ENCODE data around the gene NFILZ.
A peak's percentile ranks its signal among the peaks of the same experiment; 100 is the strongest.
"Not testable (repeated sequence)": the region's sequence is repeated elsewhere in the genome, so short reads cannot be mapped to it uniquely, and the experiment has no call there.

Gene NFILZ

DNA sequence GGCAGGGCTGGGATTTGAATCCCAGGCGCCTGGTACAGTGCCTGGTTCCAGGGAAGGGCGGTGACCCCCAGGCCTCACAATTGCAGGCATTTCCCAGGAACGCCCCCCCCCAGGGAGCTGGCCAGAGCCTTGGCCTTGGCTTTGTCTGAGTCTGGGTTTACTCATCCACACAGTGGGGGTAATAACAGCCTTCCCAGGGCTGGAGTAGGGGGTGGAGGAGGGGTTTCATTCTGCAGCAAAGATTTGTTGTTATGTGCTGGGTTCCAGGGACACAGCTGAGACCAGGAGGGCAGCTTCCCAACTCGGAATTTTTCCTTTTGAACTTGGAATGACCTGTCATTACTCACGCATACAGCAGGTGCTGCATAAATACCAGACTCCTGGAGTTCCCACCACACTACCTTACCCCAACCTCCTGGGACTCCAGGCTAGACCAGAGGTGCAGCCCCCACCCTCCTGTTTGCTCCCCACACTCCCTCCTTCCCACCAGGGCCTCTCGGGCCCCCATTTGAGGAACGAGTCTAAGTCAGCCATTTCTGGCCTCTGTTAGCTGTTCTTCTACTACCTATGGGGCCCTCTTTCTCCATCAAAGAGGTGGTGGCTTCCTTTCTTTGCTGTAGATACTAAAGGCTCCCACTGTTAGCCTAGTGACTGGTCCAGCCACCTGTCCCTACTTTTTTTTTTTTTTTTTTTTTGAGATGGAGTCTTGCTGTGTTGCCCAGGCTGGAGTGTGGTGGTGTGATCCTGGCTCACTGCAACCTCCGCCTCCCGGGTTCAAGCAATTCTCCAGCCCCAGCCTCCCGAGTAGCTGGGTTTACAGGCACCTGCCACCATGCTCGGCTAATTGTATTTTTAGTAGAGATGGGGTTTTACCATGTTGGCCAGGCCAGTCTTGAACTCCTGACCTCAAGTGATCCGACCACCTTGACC lies 18.3 kb upstream of the NFILZ start:
- DNase-seq: peak; percentile 72

DNA sequence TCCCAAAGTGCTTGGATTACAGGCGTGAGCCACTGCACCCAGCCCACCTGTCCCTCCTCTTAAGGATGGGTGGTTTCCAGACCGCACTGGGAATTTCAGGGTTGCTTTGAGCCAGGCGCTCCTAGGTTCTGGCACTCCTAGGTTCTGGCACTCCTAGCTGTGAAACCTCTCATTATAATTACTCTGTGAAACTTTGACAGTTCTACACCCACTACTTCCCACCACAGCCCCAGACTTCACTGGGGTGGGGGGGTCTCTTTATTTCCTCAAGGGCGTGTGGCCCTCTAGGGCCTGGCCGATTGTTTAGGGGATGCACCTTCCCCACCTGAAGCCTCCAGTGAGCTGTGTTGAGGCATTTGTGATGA lies 17.6 kb upstream of the NFILZ start:
- DNase-seq: no peak

DNA sequence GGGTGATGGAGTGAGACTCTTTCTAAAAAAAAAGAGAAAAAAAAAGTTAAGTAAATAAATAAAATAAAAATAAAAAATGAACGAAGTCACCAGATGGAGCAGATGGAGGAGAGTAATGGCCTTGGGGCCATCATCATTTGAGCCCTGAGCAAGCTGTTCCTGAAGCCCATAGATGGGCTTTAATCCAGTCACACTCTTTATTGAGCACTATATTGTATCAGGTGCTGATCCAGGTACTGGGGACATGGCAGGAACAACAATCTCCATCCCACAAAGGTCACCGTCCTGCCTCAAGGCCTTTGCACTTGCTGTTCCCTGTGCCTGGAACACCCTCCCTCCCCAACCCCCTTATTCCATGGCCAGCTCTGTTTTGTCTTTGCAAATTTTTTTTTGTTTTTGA lies 16.0 kb upstream of the NFILZ start:
- DNase-seq: no peak

GRCh38 chr19:8615024-8615423 lies 15.4 kb upstream of the NFILZ start:
- DNase-seq: no peak

DNA sequence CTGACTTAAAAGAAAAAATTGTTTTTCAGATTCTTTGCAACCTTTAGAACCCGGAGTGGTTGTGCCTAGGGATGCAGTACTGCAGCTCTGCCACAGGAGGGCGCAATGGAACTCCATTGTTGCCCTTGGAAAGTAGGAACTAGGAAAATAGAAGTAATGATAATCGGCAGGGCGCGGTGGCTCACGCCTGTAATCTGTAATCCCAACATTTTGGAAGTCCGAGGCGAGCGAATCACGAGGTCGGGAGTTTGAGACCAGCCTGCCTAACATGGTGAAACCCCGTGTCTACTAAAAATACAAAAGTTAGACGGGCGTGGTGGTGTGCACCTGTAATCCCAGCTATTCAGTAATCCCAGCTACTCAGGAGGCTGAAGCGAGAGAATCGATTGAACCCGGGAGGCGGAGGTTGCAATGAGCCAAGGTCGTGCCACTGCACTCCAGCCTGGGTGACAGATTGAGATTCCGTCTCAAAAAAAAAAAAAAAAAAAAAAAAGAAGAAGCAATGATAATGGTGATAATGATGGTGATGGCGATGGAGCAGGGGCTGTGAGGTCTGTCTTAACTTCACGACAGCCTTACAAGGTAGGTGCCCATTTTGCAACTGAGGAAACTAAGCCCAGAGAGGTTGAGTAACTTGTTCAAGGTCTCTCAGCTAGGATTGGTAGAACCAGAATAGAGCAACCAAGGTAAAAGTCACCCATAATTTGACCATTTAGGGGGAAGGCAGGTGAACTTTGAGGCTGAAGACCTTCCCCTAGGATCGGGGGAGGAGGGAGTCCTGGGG lies 14.4 kb upstream of the NFILZ start:
- DNase-seq: no peak

GRCh38 chr19:8616861-8617260 lies 13.6 kb upstream of the NFILZ start:
- DNase-seq: no peak

DNA sequence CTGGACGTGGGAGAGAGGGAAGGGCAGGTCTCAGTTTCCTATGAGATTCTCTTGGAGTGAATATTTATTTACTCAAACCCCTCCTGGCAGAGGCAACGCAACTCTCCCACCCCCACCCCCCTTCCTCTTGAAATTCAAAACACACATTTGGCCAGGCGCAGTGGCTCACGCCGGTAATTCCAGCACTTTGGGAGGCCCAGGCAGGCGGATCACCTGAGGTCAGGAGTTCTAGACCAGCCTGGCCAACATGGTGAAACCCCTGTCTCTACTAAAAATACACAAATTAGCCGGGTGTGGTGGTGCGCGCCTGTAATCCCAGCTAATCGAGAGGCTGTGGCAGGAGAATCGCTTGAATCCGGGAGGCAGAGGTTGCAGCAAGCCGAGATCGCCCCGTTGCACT lies 13.1 kb upstream of the NFILZ start:
- DNase-seq: not testable (repeated sequence)

- no peak for DNase-seq
Measured at GRCh38 chr19:8617984-8618383, 12.4 kb upstream of the NFILZ start.

DNA sequence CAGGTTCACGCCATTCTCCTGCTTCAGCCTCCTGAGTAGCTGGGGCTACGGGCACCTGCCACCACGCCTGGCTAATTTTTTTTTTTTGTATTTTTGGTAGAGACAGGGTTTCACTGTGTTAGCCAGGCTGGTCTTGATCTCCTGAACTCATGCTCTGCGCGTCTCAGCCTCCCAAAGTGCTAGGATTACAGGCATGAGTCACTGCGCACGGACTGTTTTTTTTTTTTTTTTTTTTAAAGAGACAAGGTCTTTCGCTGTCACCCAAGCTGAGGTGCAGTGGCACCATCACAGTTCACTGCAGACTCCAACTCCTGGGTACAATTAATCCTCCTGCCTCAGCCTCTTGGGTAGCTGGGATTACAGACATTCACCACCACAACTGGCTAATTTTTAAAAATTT lies 11.7 kb upstream of the NFILZ start:
- no peak for DNase-seq

- DNase-seq: not testable (repeated sequence)
Measured at GRCh38 chr19:8622886-8623285, 7.5 kb upstream of the NFILZ start.

GRCh38 chr19:8626842-8627241 lies 3.6 kb upstream of the NFILZ start:
- DNase-seq: no peak

GRCh38 chr19:8629184-8629583 lies 1.2 kb upstream of the NFILZ start:
- no peak for DNase-seq

DNA sequence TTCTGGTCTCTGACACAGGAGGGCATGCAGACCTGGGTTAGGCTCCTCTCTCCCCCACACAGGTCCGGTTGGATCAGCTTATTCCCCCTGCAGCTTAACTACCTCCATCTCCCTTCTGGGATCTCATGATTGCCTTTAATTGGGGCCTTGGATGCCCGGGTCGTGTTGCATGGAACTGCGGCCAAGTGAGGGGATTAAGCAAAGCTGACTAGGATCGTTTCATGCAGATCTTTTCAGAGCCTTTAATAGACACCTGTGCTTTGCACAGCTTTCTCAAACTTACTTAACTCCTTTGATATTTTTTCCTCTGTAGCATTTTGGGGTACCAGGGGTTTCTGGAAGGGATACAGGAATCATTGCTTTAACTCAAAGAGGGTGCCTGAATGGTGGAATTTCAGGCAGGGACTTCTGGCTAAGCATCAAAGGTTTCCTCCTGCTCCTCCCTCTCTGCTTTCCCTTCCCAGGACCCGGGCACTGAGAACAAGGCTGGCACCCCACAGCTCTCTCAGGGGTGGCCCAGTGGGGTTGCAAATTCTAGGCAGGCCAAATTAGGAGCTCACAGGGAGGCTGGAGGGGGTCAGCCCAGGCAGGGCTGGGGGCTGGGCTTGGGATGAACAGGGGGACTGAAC lies 477 bp downstream of the NFILZ start:
- DNase-seq: no peak

- DNase-seq: no peak
Measured at GRCh38 chr19:8631425-8631819, 989 bp downstream of the NFILZ start.

GRCh38 chr19:8635422-8635821 lies 5.0 kb downstream of the NFILZ start:
- no peak for DNase-seq

DNA sequence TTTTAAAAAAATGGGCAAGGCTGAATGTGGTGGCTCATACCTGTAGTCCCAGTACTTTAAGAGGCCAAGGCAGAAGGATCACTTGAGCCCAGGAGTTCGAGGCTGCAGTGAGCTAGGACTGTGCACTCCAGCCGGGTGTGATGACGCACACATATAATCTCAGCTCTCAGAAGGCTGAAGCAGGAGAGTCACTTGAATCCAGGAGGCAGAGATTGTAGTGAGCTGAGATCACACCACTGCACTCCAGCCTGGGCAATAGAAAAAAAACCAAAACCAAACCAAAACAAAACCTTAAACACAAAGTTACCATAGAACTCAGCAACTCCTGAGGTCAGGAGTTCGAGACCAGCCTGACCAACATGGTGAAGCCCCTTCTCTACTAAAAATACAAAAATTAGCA lies 6.6 kb downstream of the NFILZ start:
- DNase-seq: not testable (repeated sequence)

- no peak for DNase-seq
Measured at GRCh38 chr19:8638078-8638619, 7.7 kb downstream of the NFILZ start.

DNA sequence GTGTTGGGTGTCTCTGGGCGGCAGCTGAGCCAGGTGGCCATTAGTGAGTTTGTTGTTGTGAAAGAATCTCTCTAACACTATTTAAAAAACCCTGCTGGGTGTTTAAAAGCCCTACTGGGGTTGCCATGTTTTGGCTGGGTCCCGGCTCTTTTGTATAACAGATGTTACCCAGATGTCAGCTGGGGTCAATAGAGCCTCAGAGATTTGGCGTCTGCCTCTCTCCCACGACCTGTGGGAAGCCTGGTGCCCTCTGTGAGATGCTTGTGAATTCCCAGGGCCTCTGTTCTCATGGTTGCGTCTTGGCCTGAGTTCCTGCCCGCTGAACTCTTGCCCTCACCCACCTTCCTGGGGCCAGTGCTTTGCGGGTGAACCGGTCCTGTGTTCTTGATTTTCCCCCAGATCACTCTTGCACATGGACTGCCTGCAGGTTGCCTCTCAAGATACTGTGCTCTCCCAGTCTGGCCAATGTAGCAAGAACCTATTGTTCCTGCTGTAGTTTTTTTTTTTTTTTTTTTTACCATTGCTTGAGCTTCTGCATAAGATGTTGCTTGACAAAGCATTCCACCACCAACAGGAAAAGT lies 9.5 kb downstream of the NFILZ start:
- no peak for DNase-seq

DNA sequence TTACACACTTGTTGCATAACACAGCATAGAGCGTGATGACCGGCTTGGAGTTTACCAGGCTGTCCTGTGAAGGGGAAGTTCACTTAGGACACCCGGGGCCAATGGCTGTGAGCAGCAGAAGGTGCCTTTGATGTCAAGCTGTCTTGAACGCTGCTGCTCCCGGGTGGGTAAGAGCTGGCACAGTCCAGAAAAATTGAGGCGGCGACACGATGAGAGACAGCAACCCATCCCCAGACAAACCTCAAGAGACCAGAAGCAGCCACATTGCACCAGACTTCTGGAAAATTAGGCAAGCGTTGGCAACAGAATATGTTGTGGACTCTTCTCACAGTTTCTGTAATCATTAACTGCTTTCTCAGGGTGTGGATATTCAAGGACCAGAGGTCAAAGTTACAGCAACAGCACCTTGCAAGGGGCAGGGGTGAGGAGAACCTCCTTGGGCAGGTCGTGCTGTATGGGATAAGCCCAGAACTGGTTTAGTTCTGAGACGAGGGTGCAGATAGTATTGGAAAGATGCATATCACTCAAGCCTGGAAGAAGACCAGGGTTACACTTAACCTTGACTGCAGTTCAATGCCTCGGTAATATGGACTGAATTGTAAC lies 10.1 kb downstream of the NFILZ start:
- DNase-seq: no peak

GRCh38 chr19:8641221-8641907 lies 10.9 kb downstream of the NFILZ start:
- no peak for DNase-seq

DNA sequence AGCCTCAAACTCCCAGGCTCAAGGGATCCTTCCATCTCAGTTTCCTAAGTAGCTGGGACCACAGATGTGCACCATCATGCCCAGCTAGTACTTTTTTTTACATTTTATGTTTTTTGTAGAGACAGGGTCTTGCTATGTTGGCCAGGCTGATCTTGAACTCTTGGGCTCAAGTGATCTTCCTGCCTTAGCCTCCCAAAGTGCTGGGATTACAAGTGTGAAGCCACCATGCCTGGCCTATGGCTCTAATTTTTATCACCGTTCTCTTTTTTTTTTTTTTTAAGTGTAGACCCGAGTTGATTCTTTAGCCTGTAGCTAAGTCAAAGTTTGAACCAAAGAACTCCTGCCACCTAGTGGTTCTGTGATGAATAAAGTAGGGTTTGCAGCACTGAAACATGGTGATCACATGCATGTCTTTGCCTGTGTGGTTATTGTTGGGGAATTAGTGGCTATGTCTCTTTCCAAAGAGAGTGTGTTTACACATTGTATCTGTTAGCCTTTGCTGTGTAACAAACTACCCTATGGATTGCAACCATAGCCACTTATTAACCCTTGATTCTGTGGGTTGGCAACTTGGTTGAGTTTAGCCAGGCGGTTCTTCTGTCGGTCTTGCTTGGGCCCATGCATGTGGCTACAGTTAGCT lies 11.6 kb downstream of the NFILZ start:
- no peak for DNase-seq

All from right forelimb (tissue), 1 donor.